Brain microvascular endothelial cell (primary cell): ENCODE measurements around the gene ORAI3.
A peak's percentile ranks its signal among the peaks of the same experiment; 100 is the strongest.

Source experiments
- DNase-seq: peaks from one replicate; pipeline ENCODE4 v3.0.0-alpha.2; 2020
- H3K27ac ChIP-seq: fragments of 250-450 bp; sonication (Bioruptor Pico); 2 replicates; pipeline ENCODE4 v1.5.1; 2020; ENCODE audit warnings: mild to moderate bottlenecking, moderate library complexity
- H3K27me3 ChIP-seq: fragments of 250-450 bp; sonication (Bioruptor Pico); replicated peaks from 2 replicates; pipeline ENCODE4 v1.5.1; 2020; ENCODE audit warnings: mild to moderate bottlenecking
- H3K36me3 ChIP-seq: fragments of 250-450 bp; sonication (Bioruptor Pico); replicated peaks from 2 replicates; pipeline ENCODE4 v1.5.1; 2020; ENCODE audit warnings: mild to moderate bottlenecking
- H3K4me3 ChIP-seq: 2 replicates; pipeline ENCODE4 v1.5.1; 2011; ENCODE audit warnings: low read depth, mild to moderate bottlenecking, control low read depth, low read length, moderate library complexity
- CTCF ChIP-seq: IDR thresholded peaks from 2 replicates; pipeline ENCODE4 v1.5.1; 2011; ENCODE audit warnings: low read depth, mild to moderate bottlenecking, moderate library complexity, low read length, control low read depth, inconsistent platforms; ENCODE audit errors: missing control alignments
- in situ Hi-C: cut with HindIII; loops from 2 replicates; pipeline ENCODE4 v1.10.0; 2017; ENCODE audit warnings: low sequenced_read_pairs, low pct_ligation_motif_present

ORAI3 gene

DNA sequence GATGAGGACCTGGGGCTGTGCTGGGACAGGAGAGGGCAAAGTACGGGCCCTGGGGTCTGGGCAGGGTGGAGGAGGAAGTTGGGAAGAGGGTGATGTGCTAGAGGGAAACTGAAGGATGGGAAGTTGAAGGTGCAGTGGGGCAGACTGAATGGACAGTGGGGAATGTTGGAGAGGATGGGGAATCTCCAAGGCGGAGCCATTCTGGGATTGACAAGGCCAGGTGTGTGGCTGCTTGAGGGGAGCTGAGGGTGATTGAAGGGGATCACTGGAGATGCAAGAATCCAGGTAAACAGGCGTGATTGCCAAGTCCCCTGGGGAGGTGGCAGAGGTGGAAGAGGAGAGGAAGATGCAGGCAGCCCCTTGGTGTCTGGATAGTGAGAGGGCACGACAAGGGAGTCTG lies 27.6 kb downstream of the ORAI3 start:
- Histone ChIP-seq H3K36me3 (peaks cover 70% of the 10 kb centered on the region), H3K27ac (no peak overlapping the region), H3K4me3 (no peak overlapping the region), H3K27me3 (no peaks in the 10 kb centered on the region)
- TF ChIP-seq CTCF = no peak
- DNase-seq = no peak
- in situ Hi-C loops = no loop called here

GRCh38 chr16:30977502-30977901 lies 28.6 kb downstream of the ORAI3 start:
- peak; percentile 61 for TF ChIP-seq CTCF
- no peak for DNase-seq
- peaks cover 65% of the 10 kb centered on the region for H3K36me3 ChIP-seq
- no peak overlapping the region for H3K4me3 ChIP-seq
- in situ Hi-C loops = no loop called here
- H3K27ac ChIP-seq = no peak overlapping the region
- no peaks in the 10 kb centered on the region for H3K27me3 ChIP-seq

- Histone ChIP-seq H3K27me3 (no peaks in the 10 kb centered on the region), H3K4me3 (no peak overlapping the region), H3K36me3 (peaks cover 55% of the 10 kb centered on the region), H3K27ac (no peak overlapping the region)
- no peak for TF ChIP-seq CTCF
- in situ Hi-C loops = no loop called here
- no peak for DNase-seq
These were observed 30.5 kb downstream of the ORAI3 start for GRCh38 chr16:30979170-30980022.

DNA sequence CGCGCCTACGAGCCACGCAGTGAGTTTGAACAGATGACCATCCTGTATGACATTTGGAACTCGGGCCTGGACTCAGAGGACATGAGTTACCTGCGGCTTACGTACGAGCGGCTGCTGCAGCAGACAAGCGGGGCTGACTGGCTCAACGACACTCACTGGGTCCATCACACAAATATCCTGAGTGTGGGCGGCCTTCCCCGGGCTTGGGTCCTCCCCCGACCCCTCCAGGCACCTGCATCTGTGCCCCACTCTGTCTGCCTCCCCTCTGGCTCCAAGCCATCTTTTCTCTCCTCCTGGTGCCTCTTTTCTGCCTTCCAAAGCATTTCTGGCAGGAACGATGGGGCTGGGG lies 31.1 kb downstream of the ORAI3 start:
- TF ChIP-seq CTCF = no peak
- in situ Hi-C loops = no loop called here
- H3K36me3 ChIP-seq = peaks cover 49% of the 10 kb centered on the region

GRCh38 chr16:30980434-30980833 lies 31.6 kb downstream of the ORAI3 start:
- in situ Hi-C loops = no loop called here
- no peak overlapping the region for H3K4me3 ChIP-seq
- no peak overlapping the region for H3K27ac ChIP-seq
- H3K27me3 ChIP-seq = no peaks in the 10 kb centered on the region
- no peak for DNase-seq
- peaks cover 47% of the 10 kb centered on the region for H3K36me3 ChIP-seq
- TF ChIP-seq CTCF = no peak

More for the DNA sequence above, 31.1 kb downstream of the ORAI3 start:
- H3K27ac ChIP-seq = no peak overlapping the region
- no peaks in the 10 kb centered on the region for H3K27me3 ChIP-seq
- H3K4me3 ChIP-seq = no peak overlapping the region
- no peak for DNase-seq

GRCh38 chr16:30980959-30981358 lies 32.1 kb downstream of the ORAI3 start:
- no peak for TF ChIP-seq CTCF
- H3K36me3 ChIP-seq = peaks cover 42% of the 10 kb centered on the region

More at GRCh38 chr16:30980959-30981358, 32.1 kb downstream of the ORAI3 start:
- DNase-seq = no peak
- in situ Hi-C loops = no loop called here
- Histone ChIP-seq H3K27ac (no peak overlapping the region), H3K27me3 (no peaks in the 10 kb centered on the region), H3K4me3 (no peak overlapping the region)
